Pericardium fibroblast (primary cell): ENCODE measurements around the gene ABCA4. TPM values are rescaled to one million over a fixed set of nuclear protein-coding genes. Genes with fewer than 3 reads are reported as not detected.

ENCODE experiments used
- total RNA-seq: library from RNA; depleted of rRNA; stranded (reverse); fragments of >200 nt; gene quantifications from 2 replicates; pipeline ENCODE4 v1.2.3, GENCODE V29; 2015

ABCA4 gene
- 0.12 TPM in 1 of 2 replicates, not detected in the other for total RNA-seq

GRCh38 chr1:94120991-94121390 is at the start of gene ABCA4:
Gene ABCA4 (minus strand): TSS chr1:94121148. CDS start chr1:94121045, 103 bp downstream.

Other genes with a start within 250 kb of the ABCA4 start
- 17.6 and 18.3 TPM in 2 replicates for gene DNTTIP2, start 241.9 kb downstream of the ABCA4 start, total RNA-seq
- 10.4 and 12.7 TPM in 2 replicates for gene GCLM, start 211.7 kb downstream of the ABCA4 start, total RNA-seq
- 27.7 and 54.5 TPM in 2 replicates for gene ARHGAP29, start 116.4 kb upstream of the ABCA4 start, total RNA-seq